ENCODE results near the gene CMTM3. TPM values are rescaled to one million over a fixed set of nuclear protein-coding genes. Genes with fewer than 3 reads are reported as not detected.
A peak's percentile ranks its signal among the peaks of the same experiment; 100 is the strongest.

The CMTM3 gene
- total and polyA plus RNA-seq, 2 experiments from 2014 or later, result 16.4 to 16.6 TPM

DNA sequence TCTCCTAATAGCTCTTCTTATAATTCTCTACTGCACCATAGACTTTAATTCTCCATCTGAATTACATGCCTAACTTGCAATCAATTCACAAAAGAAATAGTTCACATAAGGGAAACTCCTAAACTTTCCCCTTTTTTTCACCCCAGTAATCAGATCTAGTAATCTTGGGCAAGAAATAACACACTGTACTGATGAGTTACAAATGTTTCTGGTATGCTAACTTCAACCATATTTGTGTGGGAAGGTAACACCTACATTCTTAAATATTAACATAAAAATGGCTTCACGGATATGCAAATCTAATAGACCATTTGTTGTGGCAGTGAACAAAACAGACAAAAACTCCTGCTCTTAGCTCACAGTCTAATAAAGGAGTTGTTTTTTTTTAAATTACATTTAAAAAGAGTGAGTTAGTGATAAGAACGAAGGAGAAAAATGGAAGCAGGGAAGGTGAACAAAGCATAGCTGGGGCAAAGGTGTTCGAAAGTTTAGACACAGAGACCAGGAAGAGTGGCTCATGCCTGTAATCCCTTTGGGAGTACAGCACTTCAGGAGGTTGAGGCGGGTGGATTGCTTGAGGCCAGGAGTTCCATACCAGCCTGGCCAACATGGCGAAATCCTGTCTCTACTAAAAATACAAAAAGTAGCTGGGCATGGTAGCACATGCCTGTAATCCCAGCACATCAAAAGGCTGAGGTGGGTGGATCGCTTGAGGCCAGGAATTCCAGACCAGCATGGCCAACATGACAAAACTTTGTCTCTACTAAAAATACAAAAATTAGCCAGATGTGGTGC, 34.8 kb downstream of the CMTM3 start:
- ATAC-seq, result no peak; the same call in 2 of the 3 replicates
- Histone ChIP-seq H4K20me1 (replicated peaks; ENCODE audit: insufficient read depth) (peaks cover 17% of the 10 kb centered on the region), H3K4me3 (0 out of 2 replicates have a peak overlapping the region, but pooled peaks have one; percentile 0), H3K36me3 (ENCODE audit: insufficient read depth) (no peaks in the 10 kb centered on the region), H3K4me1 (ENCODE audit: insufficient read depth) (peaks cover 18% of the 10 kb centered on the region), H2AFZ (no peak overlapping the region), H3K27ac (ENCODE audit: low read depth) (peak overlapping the region; percentile 78; the same call in 1 of the 2 replicates), H3K4me2 (peak overlapping the region; percentile 53), H3K27me3 (ENCODE audit: insufficient read depth) (no peaks in the 10 kb centered on the region), H3F3A (replicated peaks; ENCODE audit: low read depth) (no peaks in the 10 kb centered on the region), H3K79me2 (replicated peaks; ENCODE audit: insufficient read depth) (peaks cover 29% of the 10 kb centered on the region; the same call in 1 of the 2 replicates), H3K9me2 (ENCODE audit: insufficient read depth) (no peaks in the 10 kb centered on the region)
- H3K4me1 Mint-ChIP-seq, result peaks cover 21% of the 10 kb centered on the region
- TF ChIP-seq, protein P1, sequence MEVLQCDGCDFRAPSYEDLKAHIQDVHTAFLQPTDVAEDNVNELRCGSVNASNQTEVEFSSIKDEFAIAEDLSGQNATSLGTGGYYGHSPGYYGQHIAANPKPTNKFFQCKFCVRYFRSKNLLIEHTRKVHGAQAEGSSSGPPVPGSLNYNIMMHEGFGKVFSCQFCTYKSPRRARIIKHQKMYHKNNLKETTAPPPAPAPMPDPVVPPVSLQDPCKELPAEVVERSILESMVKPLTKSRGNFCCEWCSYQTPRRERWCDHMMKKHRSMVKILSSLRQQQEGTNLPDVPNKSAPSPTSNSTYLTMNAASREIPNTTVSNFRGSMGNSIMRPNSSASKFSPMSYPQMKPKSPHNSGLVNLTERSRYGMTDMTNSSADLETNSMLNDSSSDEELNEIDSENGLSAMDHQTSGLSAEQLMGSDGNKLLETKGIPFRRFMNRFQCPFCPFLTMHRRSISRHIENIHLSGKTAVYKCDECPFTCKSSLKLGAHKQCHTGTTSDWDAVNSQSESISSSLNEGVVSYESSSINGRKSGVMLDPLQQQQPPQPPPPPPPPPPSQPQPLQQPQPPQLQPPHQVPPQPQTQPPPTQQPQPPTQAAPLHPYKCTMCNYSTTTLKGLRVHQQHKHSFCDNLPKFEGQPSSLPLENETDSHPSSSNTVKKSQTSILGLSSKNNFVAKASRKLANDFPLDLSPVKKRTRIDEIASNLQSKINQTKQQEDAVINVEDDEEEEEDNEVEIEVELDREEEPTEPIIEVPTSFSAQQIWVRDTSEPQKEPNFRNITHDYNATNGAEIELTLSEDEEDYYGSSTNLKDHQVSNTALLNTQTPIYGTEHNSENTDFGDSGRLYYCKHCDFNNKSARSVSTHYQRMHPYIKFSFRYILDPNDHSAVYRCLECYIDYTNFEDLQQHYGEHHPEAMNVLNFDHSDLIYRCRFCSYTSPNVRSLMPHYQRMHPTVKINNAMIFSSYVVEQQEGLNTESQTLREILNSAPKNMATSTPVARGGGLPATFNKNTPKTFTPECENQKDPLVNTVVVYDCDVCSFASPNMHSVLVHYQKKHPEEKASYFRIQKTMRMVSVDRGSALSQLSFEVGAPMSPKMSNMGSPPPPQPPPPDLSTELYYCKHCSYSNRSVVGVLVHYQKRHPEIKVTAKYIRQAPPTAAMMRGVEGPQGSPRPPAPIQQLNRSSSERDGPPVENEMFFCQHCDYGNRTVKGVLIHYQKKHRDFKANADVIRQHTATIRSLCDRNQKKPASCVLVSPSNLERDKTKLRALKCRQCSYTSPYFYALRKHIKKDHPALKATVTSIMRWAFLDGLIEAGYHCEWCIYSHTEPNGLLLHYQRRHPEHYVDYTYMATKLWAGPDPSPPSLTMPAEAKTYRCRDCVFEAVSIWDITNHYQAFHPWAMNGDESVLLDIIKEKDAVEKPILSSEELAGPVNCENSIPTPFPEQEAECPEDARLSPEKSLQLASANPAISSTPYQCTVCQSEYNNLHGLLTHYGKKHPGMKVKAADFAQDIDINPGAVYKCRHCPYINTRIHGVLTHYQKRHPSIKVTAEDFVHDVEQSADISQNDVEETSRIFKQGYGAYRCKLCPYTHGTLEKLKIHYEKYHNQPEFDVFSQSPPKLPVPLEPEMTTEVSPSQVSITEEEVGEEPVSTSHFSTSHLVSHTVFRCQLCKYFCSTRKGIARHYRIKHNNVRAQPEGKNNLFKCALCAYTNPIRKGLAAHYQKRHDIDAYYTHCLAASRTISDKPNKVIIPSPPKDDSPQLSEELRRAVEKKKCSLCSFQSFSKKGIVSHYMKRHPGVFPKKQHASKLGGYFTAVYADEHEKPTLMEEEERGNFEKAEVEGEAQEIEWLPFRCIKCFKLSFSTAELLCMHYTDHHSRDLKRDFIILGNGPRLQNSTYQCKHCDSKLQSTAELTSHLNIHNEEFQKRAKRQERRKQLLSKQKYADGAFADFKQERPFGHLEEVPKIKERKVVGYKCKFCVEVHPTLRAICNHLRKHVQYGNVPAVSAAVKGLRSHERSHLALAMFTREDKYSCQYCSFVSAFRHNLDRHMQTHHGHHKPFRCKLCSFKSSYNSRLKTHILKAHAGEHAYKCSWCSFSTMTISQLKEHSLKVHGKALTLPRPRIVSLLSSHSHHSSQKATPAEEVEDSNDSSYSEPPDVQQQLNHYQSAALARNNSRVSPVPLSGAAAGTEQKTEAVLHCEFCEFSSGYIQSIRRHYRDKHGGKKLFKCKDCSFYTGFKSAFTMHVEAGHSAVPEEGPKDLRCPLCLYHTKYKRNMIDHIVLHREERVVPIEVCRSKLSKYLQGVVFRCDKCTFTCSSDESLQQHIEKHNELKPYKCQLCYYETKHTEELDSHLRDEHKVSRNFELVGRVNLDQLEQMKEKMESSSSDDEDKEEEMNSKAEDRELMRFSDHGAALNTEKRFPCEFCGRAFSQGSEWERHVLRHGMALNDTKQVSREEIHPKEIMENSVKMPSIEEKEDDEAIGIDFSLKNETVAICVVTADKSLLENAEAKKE (CRISPR knock-in tag; IDR thresholded peaks at IDR 0.05), result no peak
- TF ChIP-seq JUNB (IDR thresholded peaks at IDR 0.05; ENCODE audit: unreplicated experiment), result no peak
- TF ChIP-seq, protein P2, sequence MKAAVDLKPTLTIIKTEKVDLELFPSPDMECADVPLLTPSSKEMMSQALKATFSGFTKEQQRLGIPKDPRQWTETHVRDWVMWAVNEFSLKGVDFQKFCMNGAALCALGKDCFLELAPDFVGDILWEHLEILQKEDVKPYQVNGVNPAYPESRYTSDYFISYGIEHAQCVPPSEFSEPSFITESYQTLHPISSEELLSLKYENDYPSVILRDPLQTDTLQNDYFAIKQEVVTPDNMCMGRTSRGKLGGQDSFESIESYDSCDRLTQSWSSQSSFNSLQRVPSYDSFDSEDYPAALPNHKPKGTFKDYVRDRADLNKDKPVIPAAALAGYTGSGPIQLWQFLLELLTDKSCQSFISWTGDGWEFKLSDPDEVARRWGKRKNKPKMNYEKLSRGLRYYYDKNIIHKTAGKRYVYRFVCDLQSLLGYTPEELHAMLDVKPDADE (IDR thresholded peaks at IDR 0.05), result no peak
- TF ChIP-seq ZNF114 (CRISPR knock-in tag; IDR thresholded peaks at IDR 0.05), result no peak
- TF ChIP-seq, protein P3, sequence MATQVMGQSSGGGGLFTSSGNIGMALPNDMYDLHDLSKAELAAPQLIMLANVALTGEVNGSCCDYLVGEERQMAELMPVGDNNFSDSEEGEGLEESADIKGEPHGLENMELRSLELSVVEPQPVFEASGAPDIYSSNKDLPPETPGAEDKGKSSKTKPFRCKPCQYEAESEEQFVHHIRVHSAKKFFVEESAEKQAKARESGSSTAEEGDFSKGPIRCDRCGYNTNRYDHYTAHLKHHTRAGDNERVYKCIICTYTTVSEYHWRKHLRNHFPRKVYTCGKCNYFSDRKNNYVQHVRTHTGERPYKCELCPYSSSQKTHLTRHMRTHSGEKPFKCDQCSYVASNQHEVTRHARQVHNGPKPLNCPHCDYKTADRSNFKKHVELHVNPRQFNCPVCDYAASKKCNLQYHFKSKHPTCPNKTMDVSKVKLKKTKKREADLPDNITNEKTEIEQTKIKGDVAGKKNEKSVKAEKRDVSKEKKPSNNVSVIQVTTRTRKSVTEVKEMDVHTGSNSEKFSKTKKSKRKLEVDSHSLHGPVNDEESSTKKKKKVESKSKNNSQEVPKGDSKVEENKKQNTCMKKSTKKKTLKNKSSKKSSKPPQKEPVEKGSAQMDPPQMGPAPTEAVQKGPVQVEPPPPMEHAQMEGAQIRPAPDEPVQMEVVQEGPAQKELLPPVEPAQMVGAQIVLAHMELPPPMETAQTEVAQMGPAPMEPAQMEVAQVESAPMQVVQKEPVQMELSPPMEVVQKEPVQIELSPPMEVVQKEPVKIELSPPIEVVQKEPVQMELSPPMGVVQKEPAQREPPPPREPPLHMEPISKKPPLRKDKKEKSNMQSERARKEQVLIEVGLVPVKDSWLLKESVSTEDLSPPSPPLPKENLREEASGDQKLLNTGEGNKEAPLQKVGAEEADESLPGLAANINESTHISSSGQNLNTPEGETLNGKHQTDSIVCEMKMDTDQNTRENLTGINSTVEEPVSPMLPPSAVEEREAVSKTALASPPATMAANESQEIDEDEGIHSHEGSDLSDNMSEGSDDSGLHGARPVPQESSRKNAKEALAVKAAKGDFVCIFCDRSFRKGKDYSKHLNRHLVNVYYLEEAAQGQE (IDR thresholded peaks at IDR 0.05; ENCODE audit: unreplicated experiment), result no peak
- TF ChIP-seq, protein P4, sequence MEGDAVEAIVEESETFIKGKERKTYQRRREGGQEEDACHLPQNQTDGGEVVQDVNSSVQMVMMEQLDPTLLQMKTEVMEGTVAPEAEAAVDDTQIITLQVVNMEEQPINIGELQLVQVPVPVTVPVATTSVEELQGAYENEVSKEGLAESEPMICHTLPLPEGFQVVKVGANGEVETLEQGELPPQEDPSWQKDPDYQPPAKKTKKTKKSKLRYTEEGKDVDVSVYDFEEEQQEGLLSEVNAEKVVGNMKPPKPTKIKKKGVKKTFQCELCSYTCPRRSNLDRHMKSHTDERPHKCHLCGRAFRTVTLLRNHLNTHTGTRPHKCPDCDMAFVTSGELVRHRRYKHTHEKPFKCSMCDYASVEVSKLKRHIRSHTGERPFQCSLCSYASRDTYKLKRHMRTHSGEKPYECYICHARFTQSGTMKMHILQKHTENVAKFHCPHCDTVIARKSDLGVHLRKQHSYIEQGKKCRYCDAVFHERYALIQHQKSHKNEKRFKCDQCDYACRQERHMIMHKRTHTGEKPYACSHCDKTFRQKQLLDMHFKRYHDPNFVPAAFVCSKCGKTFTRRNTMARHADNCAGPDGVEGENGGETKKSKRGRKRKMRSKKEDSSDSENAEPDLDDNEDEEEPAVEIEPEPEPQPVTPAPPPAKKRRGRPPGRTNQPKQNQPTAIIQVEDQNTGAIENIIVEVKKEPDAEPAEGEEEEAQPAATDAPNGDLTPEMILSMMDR (conservative IDR thresholded peaks at IDR 0.05; ENCODE audit: low read depth in 2 of 2), result no peak
- TF ChIP-seq EZH2 (IDR thresholded peaks at IDR 0.05; ENCODE audit: low read depth, unreplicated experiment), result no peak
- no peak for TF ChIP-seq EZH2phosphoT487 (IDR thresholded peaks at IDR 0.05; ENCODE audit: unreplicated experiment)
- no peak for TF ChIP-seq ZNF331 (CRISPR knock-in tag; IDR thresholded peaks at IDR 0.05; ENCODE audit: low read depth)
- no peak for TF ChIP-seq NANOG (IDR thresholded peaks at IDR 0.05; ENCODE audit: borderline replicate concordance)
- no peak for TF ChIP-seq STAT1 (IDR thresholded peaks at IDR 0.05; ENCODE audit: unreplicated experiment)
- TF ChIP-seq CREB1 (CRISPR knock-in tag; IDR thresholded peaks at IDR 0.05; ENCODE audit: low read depth), result no peak
- no peak for TF ChIP-seq POLR2AphosphoS5 (IDR thresholded peaks at IDR 0.05; ENCODE audit: low read depth)
- H3K27me3 Mint-ChIP-seq (ENCODE audit: insufficient read depth, low read depth, poor library complexity), result peaks cover 4% of the 10 kb centered on the region
- no peak overlapping the region; the same call in 2 of the 3 replicates for H3K4me3 Mint-ChIP-seq
- H3K9me3 Mint-ChIP-seq, result no peaks in the 10 kb centered on the region
- H3K27ac Mint-ChIP-seq, result peak overlapping the region; percentile 22; the same call in 1 of the 2 replicates
- peaks cover 6% of the 10 kb centered on the region; the same call in 2 of the 3 replicates for H3K36me3 Mint-ChIP-seq (ENCODE audit: low read depth)
- no peak for DNase-seq (ENCODE audit: low spot score)

Measured in GM23338 (cell line).